AG09319 (cell line): ENCODE measurements around the gene CLEC16A.

Experiments
- DNase-seq: peaks from one replicate; pipeline ENCODE4 v3.0.0-alpha.2; 2010; ENCODE audit warnings: low read depth; ENCODE audit errors: extremely low read depth
- TF ChIP-seq, protein P1 (sequence below): IDR thresholded peaks from 2 replicates; pipeline ENCODE4 v1.5.1; 2011; ENCODE audit warnings: low read depth, mild to moderate bottlenecking, inconsistent platforms, low read length, moderate library complexity

Gene CLEC16A

DNA sequence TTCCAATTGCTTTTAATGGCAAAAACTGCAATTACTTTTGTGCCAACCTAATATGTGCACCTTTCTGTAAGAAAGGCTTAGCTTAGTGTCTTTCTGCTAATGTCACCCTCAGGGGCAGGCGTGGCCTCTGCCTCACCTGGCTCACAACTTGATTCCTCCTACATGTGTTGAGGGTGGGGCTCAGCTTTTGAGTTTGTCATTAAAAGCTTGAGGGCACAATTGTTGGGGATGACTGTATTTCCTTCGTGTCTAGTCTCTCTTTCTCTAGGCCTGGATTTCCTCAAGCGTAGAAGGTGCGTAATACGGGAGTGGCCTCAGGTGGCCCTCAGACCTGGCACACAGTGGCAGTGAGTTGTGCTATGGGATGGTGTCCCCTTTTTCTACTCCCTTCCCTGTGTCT, 94.4 kb downstream of the CLEC16A start:
- DNase-seq: no peak
- TF ChIP-seq, protein P1, sequence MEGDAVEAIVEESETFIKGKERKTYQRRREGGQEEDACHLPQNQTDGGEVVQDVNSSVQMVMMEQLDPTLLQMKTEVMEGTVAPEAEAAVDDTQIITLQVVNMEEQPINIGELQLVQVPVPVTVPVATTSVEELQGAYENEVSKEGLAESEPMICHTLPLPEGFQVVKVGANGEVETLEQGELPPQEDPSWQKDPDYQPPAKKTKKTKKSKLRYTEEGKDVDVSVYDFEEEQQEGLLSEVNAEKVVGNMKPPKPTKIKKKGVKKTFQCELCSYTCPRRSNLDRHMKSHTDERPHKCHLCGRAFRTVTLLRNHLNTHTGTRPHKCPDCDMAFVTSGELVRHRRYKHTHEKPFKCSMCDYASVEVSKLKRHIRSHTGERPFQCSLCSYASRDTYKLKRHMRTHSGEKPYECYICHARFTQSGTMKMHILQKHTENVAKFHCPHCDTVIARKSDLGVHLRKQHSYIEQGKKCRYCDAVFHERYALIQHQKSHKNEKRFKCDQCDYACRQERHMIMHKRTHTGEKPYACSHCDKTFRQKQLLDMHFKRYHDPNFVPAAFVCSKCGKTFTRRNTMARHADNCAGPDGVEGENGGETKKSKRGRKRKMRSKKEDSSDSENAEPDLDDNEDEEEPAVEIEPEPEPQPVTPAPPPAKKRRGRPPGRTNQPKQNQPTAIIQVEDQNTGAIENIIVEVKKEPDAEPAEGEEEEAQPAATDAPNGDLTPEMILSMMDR: no peak

DNA sequence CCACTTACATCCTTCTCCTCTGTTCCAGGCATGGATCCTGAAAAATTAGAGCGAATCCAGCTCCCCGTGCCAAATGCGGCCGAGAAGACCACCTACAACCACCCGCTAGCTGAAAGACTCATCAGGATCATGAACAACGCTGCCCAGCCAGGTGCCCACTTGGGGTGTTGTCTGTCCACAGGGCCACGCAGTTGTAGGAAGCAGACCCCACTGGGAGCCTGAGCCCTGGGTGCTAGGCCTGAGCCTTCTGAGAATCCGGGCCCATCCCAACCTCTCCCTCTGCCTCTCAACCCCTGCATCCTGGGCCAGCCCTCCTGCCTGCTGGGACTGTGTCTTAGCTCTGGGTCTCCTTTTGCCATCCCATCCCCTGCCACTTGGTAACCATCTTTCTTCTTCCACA, 95.4 kb downstream of the CLEC16A start:
- TF ChIP-seq, protein P1: no peak
- no peak for DNase-seq

GRCh38 chr16:11042191-11042590, 97.8 kb downstream of the CLEC16A start:
- TF ChIP-seq, protein P1: no peak
- DNase-seq: no peak

DNA sequence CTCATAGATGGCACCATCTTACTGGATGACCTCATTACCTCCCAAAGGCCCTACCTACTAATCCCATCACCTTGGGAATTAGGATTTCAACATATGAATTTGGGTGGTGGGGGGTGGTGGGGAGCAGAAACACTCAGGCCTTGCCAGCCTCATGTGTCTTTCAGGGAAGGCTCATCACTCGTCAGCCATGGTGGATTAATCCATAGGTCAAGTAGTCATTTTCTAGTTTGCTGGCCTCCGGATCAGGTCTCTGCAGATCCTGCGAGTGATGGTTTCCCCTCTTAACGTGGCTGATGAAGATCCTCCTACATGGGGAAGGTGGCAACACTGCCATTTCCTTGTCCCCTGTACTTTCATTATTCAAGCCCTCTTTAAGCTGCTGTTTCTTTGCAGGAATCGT, 101.1 kb downstream of the CLEC16A start:
- TF ChIP-seq, protein P1: no peak
- DNase-seq: no peak

DNA sequence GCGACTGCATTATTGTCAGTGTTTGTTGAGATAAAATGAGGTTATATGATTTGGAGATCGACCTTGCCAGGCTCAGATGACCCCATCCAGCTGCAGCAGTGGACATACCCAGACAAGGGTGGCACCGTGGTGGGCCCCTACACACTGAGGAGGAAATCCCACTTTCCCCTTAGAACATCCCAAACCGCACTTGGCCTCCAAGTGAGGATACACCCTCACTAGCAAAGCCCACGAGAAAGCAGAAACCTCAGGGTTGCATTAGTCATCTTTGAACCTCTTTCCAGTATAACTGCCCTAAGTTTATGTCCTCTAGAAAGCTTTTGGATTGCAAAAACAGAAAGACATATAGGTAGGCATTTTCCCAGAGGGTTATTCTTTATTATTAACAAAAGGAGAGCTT, 101.5 kb downstream of the CLEC16A start:
- DNase-seq: no peak
- TF ChIP-seq, protein P1: no peak

DNA sequence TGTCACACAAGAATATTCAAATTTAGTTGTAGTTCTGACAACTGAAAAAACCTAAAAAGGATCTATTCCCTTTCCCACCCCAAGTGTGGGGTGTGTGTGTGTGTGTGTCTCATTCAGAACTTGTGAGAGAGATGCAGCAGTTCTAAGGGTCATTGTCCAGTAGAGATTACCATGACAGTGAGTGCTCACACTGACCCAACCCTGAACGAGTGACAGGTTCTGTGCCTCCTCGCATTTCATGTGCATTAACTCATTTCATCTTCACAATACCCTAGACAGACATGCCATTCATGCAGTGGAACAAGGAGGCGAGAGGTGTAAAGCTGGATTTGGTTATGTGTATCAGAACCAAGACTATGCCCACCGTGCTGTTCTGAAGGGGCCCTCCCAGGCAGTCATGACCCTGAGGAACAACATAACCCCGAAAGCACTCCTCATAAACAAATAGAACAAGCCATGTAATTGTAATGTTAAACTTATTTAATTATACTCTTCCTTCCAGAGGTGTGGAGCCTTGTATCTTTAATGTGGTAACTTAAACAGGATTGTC, 102.1 kb downstream of the CLEC16A start:
- no peak for DNase-seq
- TF ChIP-seq, protein P1: no peak

GRCh38 chr16:11047057-11047456, 102.7 kb downstream of the CLEC16A start:
- DNase-seq: peak; percentile 85
- TF ChIP-seq, protein P1: no peak
